ENCODE measurements around the gene ADAMTS15. TPM values are rescaled to one million over a fixed set of nuclear protein-coding genes. Genes with fewer than 3 reads are reported as not detected.

The ADAMTS15 gene
- total RNA-seq, 3 donors from 2014 or later, result not detected

- Mint-ChIP-seq H3K27me3 (ENCODE audit: low read depth) (peaks cover 35% of the 10 kb centered on the region), H3K4me1 (ENCODE audit: low read depth) (no peaks in the 10 kb centered on the region), H3K4me3 (no peak overlapping the region), H3K9me3 (no peaks in the 10 kb centered on the region), H3K36me3 (ENCODE audit: insufficient read depth) (no peaks in the 10 kb centered on the region)
- ATAC-seq (no peak), DNase-seq (no peak)
Observed at GRCh38 chr11:130454491-130455252, 6.2 kb downstream of the ADAMTS15 start.

GRCh38 chr11:130455483-130456127, 7.2 kb downstream of the ADAMTS15 start:
- Mint-ChIP-seq H3K4me1 (ENCODE audit: low read depth) (no peaks in the 10 kb centered on the region), H3K9me3 (no peaks in the 10 kb centered on the region), H3K36me3 (ENCODE audit: insufficient read depth) (no peaks in the 10 kb centered on the region), H3K4me3 (no peak overlapping the region), H3K27me3 (ENCODE audit: low read depth) (peaks cover 25% of the 10 kb centered on the region)
- DNase-seq (no peak), ATAC-seq (no peak)

- DNase-seq (no peak), ATAC-seq (no peak)
- no peak overlapping the region for H3K4me3 Mint-ChIP-seq
- no peaks in the 10 kb centered on the region for H3K9me3 Mint-ChIP-seq
- H3K27me3 Mint-ChIP-seq (ENCODE audit: low read depth), result peaks cover 19% of the 10 kb centered on the region
- no peaks in the 10 kb centered on the region for H3K4me1 Mint-ChIP-seq (ENCODE audit: low read depth)
- no peaks in the 10 kb centered on the region for H3K36me3 Mint-ChIP-seq (ENCODE audit: insufficient read depth)
Observed at GRCh38 chr11:130456286-130456685, 7.8 kb downstream of the ADAMTS15 start.

GRCh38 chr11:130457623-130458409, 9.4 kb downstream of the ADAMTS15 start:
- peaks cover 13% of the 10 kb centered on the region for H3K27me3 Mint-ChIP-seq (ENCODE audit: low read depth)
- no peak for ATAC-seq
- no peaks in the 10 kb centered on the region for H3K4me1 Mint-ChIP-seq (ENCODE audit: low read depth)
- DNase-seq, result no peak
- H3K36me3 Mint-ChIP-seq (ENCODE audit: insufficient read depth), result no peaks in the 10 kb centered on the region
- H3K9me3 Mint-ChIP-seq, result no peaks in the 10 kb centered on the region
- H3K4me3 Mint-ChIP-seq, result no peak overlapping the region

- Mint-ChIP-seq H3K36me3 (ENCODE audit: insufficient read depth) (no peaks in the 10 kb centered on the region), H3K4me1 (ENCODE audit: low read depth) (no peaks in the 10 kb centered on the region), H3K4me3 (no peak overlapping the region), H3K27me3 (ENCODE audit: low read depth) (peaks cover 13% of the 10 kb centered on the region), H3K9me3 (no peaks in the 10 kb centered on the region)
- ATAC-seq, result no peak
- DNase-seq, result no peak
Observed at GRCh38 chr11:130458410-130458729, 9.9 kb downstream of the ADAMTS15 start.

GRCh38 chr11:130459521-130459920, 11.1 kb downstream of the ADAMTS15 start:
- no peak for DNase-seq
- H3K4me1 Mint-ChIP-seq (ENCODE audit: low read depth), result no peaks in the 10 kb centered on the region
- no peak overlapping the region for H3K4me3 Mint-ChIP-seq
- no peaks in the 10 kb centered on the region for H3K36me3 Mint-ChIP-seq (ENCODE audit: insufficient read depth)
- ATAC-seq, result no peak
- H3K27me3 Mint-ChIP-seq (ENCODE audit: low read depth), result peaks cover 7% of the 10 kb centered on the region
- no peaks in the 10 kb centered on the region for H3K9me3 Mint-ChIP-seq

GRCh38 chr11:130462101-130462885, 13.8 kb downstream of the ADAMTS15 start:
- no peak for DNase-seq
- Mint-ChIP-seq H3K27me3 (ENCODE audit: low read depth) (no peaks in the 10 kb centered on the region), H3K4me3 (no peak overlapping the region)

GRCh38 chr11:130462931-130463330, 14.5 kb downstream of the ADAMTS15 start:
- Mint-ChIP-seq H3K9me3 (no peaks in the 10 kb centered on the region), H3K4me1 (ENCODE audit: low read depth) (no peaks in the 10 kb centered on the region), H3K4me3 (no peak overlapping the region), H3K36me3 (ENCODE audit: insufficient read depth) (no peaks in the 10 kb centered on the region), H3K27me3 (ENCODE audit: low read depth) (no peaks in the 10 kb centered on the region)
- no peak for ATAC-seq
- no peak for DNase-seq

More at GRCh38 chr11:130462101-130462885, 13.8 kb downstream of the ADAMTS15 start:
- Mint-ChIP-seq H3K36me3 (ENCODE audit: insufficient read depth) (no peaks in the 10 kb centered on the region), H3K9me3 (no peaks in the 10 kb centered on the region), H3K4me1 (ENCODE audit: low read depth) (no peaks in the 10 kb centered on the region)
- ATAC-seq, result no peak

- Mint-ChIP-seq H3K4me1 (ENCODE audit: low read depth) (no peaks in the 10 kb centered on the region), H3K27me3 (ENCODE audit: low read depth) (no peaks in the 10 kb centered on the region), H3K9me3 (no peaks in the 10 kb centered on the region), H3K36me3 (ENCODE audit: insufficient read depth) (no peaks in the 10 kb centered on the region), H3K4me3 (no peak overlapping the region)
- ATAC-seq, result no peak
- DNase-seq, result no peak
Observed at GRCh38 chr11:130464291-130464812, 15.9 kb downstream of the ADAMTS15 start.

- Mint-ChIP-seq H3K36me3 (ENCODE audit: insufficient read depth) (no peaks in the 10 kb centered on the region), H3K27me3 (ENCODE audit: low read depth) (no peaks in the 10 kb centered on the region), H3K4me3 (no peak overlapping the region), H3K4me1 (ENCODE audit: low read depth) (no peaks in the 10 kb centered on the region), H3K9me3 (no peaks in the 10 kb centered on the region)
- ATAC-seq (no peak), DNase-seq (no peak)
Observed at GRCh38 chr11:130465263-130465662, 16.8 kb downstream of the ADAMTS15 start.

GRCh38 chr11:130467116-130467900, 18.9 kb downstream of the ADAMTS15 start:
- no peaks in the 10 kb centered on the region for H3K4me1 Mint-ChIP-seq (ENCODE audit: low read depth)
- no peaks in the 10 kb centered on the region for H3K27me3 Mint-ChIP-seq (ENCODE audit: low read depth)
- no peak overlapping the region for H3K4me3 Mint-ChIP-seq
- no peak for DNase-seq
- no peaks in the 10 kb centered on the region for H3K36me3 Mint-ChIP-seq (ENCODE audit: insufficient read depth)
- no peaks in the 10 kb centered on the region for H3K9me3 Mint-ChIP-seq
- ATAC-seq, result no peak

- ATAC-seq (no peak), DNase-seq (no peak)
- Mint-ChIP-seq H3K27me3 (ENCODE audit: low read depth) (no peaks in the 10 kb centered on the region), H3K4me1 (ENCODE audit: low read depth) (no peaks in the 10 kb centered on the region), H3K36me3 (ENCODE audit: insufficient read depth) (no peaks in the 10 kb centered on the region), H3K9me3 (no peaks in the 10 kb centered on the region), H3K4me3 (no peak overlapping the region)
Observed at GRCh38 chr11:130469181-130469580, 20.7 kb downstream of the ADAMTS15 start.

GRCh38 chr11:130470832-130471706, 22.6 kb downstream of the ADAMTS15 start:
- Mint-ChIP-seq H3K4me3 (no peak overlapping the region), H3K27me3 (ENCODE audit: low read depth) (no peaks in the 10 kb centered on the region), H3K36me3 (ENCODE audit: insufficient read depth) (no peaks in the 10 kb centered on the region), H3K9me3 (no peaks in the 10 kb centered on the region), H3K4me1 (ENCODE audit: low read depth) (no peaks in the 10 kb centered on the region)
- ATAC-seq, result no peak
- no peak for DNase-seq

Measured in activated T-cell treated with anti-CD3 and anti-CD28 coated beads, Interleukin-2, amount 50 U/mL, for 4 hours (primary cell).